Activated CD4-positive, CD25-positive, alpha-beta regulatory T cell (primary cell): ENCODE results near the gene B4GALNT1.

Experiments used
- DNase-seq, 4 experiments: peaks; one replicate each; lab custom pipeline; 2025; lab: John Stamatoyannopoulos, UW

Gene B4GALNT1

DNA sequence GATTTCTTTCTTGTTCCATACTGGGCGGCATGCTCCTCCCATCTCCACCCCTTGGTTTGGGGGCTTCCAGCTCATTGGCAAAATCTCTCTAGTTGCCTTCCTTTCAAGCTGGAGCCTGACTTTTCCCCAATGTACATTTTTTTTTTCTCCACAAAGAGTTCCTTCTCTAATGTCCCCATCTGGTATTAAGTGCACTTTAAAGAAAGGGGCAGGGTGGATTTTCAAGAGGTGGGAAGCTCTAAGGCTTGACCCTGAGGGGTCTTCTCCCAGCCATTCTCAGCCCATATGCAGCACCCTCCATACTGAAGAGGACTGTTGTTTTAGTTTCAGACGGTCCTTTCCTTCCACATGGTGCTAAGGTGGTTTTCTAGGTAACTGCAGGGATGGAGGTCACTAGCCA, 47.8 kb downstream of the B4GALNT1 start:
- DNase-seq: no peak

DNA sequence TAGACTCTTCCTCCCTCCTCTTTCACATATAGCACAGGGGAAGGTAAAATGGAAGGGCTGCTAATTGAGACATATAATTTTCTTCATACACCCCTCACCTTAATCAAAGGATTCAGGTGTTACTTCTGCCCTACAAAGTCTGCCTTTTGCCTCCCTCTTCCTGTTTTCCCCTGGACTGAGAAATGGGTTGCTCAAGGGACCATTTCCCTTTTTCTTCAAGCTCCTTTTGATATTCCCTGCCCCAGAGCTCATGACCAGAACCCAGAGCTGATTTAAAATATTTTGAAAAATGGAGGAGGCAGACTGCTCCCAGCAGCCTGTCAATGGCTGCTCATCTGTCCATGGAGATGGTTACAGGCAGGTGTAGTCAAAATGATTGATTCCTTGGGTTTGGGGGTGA, 48.3 kb downstream of the B4GALNT1 start:
- DNase-seq: no peak

DNA sequence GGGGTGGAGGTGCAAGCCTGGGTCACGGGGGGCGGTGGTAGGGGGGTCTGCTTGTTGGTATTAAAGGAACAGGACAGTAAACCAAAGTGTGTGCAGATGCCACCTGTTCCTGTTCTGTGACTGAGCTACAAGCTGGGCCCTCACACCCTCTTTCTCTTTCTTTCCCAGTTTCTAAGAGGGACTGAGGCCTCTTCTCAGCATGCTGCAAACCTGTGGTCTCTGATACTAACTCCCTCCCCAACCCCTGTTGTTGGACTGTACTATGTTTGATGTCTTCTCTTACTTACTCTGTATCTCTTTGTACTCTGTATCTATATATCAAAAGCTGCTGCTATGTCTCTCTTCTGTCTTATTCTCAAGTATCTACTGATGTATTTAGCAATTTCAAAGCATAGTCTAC, 49.0 kb downstream of the B4GALNT1 start:
- no peak for DNase-seq

DNA sequence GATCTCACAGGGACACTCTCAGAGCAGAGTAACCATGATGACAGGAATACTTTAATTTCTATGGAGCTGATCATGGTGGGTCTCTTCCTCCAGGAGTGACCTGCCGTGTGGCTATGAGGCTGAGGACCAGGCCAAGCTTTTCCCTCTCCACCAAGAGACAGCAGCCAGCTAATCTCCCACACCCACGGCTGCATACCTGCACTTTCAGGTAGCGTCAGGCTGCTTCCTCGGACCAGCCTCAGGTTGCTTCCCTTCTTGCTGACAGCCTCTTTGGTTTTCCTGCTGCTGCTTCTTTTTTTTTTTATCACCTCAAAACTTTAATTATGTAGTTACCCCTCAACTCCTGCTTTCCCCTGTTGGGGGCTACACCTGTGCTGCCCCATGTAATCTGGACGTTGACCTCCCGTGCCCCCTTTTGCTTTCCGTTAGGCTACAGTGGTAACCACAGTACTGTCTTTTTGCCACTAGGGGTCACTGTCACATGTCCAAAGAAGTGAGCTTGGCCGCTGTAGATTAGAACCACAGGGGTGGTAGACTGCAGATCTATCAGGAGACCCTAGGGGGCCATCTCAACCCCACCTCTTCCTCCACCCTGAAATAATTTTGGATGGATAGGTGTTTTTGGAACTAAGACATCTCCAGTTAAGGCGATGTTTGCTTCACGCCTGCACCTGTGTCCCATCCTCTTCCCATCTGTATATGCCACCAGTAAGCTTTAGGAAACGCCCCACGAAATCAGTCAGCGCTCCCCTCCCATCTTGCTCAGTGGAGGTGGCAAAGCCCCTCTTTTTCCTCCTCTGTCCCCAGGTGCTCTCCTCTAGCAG, 49.8 kb downstream of the B4GALNT1 start:
- peak; percentile 20 to 49 (median 33) for DNase-seq

DNA sequence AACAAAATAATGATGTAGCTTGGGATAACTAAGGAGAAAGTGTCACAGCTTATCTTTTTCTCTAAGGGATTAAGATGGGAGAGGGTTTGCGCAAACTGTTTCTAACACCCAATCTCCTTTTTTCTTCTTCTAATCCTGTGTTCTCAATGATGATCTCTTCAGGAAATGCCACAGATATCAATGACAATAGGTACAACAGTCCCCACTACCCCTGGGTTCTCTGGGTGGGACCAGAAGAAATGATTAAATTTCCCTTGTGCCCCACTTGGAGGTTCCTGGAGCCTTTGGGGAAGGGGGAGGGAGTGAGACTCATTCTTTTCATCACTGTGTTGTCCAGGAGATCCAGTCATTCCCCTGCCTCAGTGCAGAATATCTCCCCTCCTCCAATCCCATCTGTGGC, 50.6 kb downstream of the B4GALNT1 start:
- DNase-seq: no peak

DNA sequence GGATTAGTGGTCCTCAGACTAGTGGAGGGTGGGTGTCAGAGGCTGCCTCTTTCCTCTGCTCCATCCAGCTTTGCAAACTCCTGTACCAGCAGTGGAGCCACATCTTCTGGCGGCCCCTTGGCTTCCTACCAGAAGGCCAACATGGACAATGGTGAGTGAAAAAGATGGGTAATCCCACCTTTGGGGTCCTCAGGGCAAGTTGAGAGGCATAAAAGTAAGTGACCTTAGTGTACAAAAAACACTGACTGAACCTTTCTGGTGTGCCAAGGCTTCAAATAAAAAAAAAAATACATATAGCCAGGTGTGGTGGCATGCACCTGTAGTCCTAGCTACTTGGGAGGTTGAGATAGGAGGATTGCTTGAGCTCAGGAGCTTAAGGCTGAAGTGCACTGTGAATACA, 51.2 kb downstream of the B4GALNT1 start:
- DNase-seq: no peak

DNA sequence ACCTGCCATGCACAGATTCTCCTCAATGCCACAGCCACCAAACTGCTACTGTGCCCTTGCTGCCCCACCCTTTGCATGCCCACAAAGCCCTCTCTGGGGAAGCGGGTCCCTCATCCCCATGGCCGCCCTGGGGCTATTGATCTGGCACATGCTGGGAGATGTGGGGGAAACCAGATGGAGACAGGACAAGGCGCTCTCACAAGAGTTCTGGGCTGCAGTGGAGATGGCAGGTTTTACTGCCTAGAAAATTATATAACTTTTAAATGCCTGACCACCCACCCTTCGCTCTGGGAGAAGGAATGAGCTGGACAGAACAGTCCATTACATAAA, 52.6 kb downstream of the B4GALNT1 start:
- no peak for DNase-seq

DNA sequence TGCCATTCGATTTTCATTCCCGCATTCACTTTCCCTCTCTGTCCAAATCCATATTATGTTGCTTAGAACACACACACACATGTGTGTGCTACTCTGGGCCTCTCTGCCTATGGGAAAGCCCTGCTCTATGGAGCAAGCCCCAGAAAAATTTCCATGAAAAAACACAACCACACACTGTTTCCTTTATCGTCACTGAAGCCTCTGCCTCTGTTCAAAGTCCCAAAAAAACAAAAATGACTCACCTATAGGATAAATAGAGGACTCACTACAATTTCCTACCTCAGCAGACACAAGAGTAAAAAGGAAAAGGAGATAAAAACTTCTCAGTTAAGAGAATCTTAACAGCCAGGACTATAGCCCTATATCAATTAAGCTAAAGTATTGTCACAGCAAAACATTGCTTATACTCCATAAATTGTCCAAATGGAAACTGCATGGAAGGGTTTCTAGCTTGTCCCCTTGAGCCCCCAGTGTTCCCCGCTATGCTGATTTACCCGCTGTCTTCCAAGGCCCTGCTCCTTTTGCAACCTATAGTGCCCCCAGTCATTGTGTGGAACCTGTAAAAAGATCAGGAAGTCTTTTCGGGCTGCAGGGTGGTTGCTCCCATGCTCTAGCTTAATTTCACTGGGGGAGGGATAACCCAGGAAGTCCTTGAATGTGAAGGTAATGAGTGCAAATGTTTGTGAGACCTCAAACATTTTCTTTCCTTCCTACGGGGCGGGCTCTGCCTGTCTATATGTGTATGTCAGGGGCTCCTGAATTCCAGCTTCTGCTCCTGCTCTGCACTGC, 53.1 kb downstream of the B4GALNT1 start:
- DNase-seq: no peak

DNA sequence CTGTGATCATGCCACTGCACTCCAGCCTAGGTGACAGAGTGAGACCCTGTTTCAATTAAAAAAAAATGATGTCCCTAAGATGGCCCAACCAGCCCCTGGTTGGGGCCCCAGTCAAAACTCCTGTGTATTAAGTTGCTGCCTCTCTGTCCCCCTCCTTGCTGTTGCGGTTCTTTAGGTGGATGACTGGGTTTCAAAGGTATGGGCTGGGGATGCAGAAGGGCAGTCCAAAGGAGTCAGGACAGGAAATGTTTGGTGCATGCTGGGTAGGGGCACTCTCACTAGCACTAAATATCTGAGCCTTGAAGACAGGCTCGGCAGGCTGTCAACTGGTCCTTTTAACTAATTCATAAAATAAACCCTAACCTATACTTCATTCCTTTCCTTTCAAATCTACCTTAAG, 54.0 kb downstream of the B4GALNT1 start:
- no peak for DNase-seq

DNA sequence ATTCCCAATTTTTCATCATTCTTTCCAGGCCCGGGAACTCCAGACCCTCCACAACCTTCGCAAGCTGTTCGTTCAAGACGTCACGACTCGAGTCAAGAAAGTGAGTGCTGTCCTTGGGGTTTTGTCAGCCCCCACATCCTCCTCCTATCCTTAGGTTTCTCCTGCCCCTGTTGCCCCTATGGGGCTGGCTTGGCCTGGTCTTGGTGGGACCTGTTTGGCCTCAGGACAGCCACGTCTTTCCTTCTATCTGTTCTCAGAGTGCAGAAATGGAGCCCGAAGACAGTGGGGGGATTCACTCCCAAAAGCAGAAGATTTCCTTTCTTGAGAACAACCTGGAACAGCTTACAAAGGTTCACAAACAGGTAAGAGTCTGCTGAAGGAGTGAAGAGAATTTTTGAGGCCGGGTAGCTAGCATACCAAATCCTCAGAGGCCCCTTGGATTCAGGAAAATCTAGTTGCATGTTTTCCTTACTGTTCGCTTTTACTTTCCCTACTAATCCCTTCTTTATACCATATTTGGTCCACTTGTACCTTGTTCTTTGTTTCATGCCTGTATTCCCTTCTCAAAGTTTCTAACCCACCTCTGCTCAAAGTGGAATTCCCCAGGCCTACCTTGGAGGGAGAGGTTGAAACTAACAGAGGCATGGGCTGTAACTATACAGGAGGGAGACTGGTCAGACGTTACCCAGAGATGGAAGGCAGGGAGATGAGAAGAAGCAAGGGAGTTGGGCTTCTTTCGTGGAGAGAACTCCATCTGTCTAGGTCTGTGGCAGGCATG, 54.8 kb downstream of the B4GALNT1 start:
- no peak for DNase-seq

DNA sequence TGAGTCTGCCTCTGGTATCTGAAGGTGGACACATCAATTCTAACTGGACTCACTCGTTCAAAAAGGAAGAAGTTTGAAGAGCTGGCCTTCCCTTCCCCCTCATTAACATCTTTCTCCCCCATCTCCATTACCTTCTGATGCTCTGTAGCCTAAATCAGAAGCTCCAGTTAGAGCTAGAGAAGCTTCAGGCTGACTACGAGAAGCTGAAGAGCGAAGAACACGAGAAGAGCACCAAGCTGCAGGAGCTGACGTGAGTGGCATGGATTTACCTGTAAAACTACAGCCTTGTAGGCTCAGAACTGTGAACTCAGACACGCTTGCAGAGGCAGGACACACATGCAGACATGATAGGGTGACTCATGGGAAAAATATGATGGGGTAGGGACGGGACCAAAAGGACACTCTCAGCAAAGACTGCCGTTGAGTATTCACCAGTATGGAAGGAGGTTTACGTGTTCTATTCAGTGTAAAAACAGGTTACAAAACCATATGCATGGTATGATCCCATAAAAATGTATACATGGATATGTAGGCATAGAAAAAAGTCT, 56.3 kb downstream of the B4GALNT1 start:
- DNase-seq: no peak
